HEK293T (cell line): ENCODE results near the gene TWSG1.

Experiments used
- ARNT ChIP-seq: fragments of 450-650 bp; IDR thresholded peaks from 2 replicates; pipeline ENCODE4 v1.6.1; 2017; ENCODE audit warnings: mild to moderate bottlenecking
- ELF4 ChIP-seq: fragments of 450-650 bp; IDR thresholded peaks from 2 replicates; pipeline ENCODE4 v1.6.1; 2017; ENCODE audit warnings: antibody characterized with exemption
- FOXA1 ChIP-seq: fragments of 450-650 bp; IDR thresholded peaks from 2 replicates; pipeline ENCODE4 v1.6.1; 2016; ENCODE audit warnings: mild to moderate bottlenecking
- FOXM1 ChIP-seq: fragments of 450-650 bp; IDR thresholded peaks from 2 replicates; pipeline ENCODE4 v1.6.1; 2017; ENCODE audit warnings: mild to moderate bottlenecking, borderline replicate concordance
- HDGF ChIP-seq: fragments of 450-650 bp; IDR thresholded peaks from 2 replicates; pipeline ENCODE4 v1.6.1; 2017; ENCODE audit warnings: antibody characterized with exemption, borderline replicate concordance
- L3MBTL2 ChIP-seq: fragments of 450-650 bp; conservative IDR thresholded peaks from 2 replicates; pipeline ENCODE4 v1.6.1; 2016; ENCODE audit warnings: mild to moderate bottlenecking
- LEF1 ChIP-seq: fragments of 450-650 bp; IDR thresholded peaks from 2 replicates; pipeline ENCODE4 v1.6.1; 2017; ENCODE audit warnings: mild to moderate bottlenecking, borderline replicate concordance
- SP1 ChIP-seq: fragments of 450-650 bp; IDR thresholded peaks from 2 replicates; pipeline ENCODE4 v1.6.1; 2017
- SUZ12 ChIP-seq: fragments of 450-650 bp; IDR thresholded peaks from 2 replicates; pipeline ENCODE4 v1.6.1; 2016; ENCODE audit warnings: mild to moderate bottlenecking
- TARDBP ChIP-seq: fragments of 450-650 bp; IDR thresholded peaks from 2 replicates; pipeline ENCODE4 v1.6.1; 2016
- TF ChIP-seq, protein P1 (sequence below): fragments of 450-650 bp; IDR thresholded peaks from 2 replicates; pipeline ENCODE4 v1.6.1; 2016

DNA sequence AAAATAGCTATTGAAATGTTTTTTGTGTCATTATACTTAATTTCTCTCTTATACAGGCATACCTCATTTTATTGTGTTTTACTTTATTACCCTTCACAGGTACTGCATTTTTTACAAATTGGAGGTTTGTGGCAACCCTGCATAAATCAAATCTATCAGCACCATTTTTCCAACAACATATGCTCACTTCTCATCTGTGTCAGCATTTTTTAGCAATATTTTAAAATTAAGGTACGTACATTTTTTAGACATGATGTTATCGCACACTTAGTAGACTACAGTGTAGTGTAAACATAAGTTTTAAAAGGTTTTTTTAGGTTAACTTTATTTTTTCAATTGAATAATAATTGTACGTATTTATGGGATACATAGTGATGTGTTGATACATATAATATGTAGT lies 110.0 kb downstream of the TWSG1 start:
- TF ChIP-seq FOXM1 (no peak), TARDBP (no peak), SUZ12 (no peak), SP1 (no peak), LEF1 (no peak), ELF4 (no peak), HDGF (no peak), FOXA1 (no peak), L3MBTL2 (no peak), ARNT (no peak)
- TF ChIP-seq, protein P1, sequence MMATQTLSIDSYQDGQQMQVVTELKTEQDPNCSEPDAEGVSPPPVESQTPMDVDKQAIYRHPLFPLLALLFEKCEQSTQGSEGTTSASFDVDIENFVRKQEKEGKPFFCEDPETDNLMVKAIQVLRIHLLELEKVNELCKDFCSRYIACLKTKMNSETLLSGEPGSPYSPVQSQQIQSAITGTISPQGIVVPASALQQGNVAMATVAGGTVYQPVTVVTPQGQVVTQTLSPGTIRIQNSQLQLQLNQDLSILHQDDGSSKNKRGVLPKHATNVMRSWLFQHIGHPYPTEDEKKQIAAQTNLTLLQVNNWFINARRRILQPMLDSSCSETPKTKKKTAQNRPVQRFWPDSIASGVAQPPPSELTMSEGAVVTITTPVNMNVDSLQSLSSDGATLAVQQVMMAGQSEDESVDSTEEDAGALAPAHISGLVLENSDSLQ: no peak
